GM21786 (cell line): ENCODE results near the gene PDRG1.

Experiments
- ATAC-seq: cut with Tn5 transposase; IDR thresholded peaks from one replicate; pipeline ENCODE4 v1.9.1; 2021; ENCODE audit not compliant: unreplicated experiment

PDRG1 gene

GRCh38 chr20:31951530-31952453 is at the start of gene PDRG1:
TSS of gene PDRG1 (minus strand) at chr20:31952046. CDS start at chr20:31951961, 85 bp downstream.
- peak; percentile 92 for ATAC-seq

DNA sequence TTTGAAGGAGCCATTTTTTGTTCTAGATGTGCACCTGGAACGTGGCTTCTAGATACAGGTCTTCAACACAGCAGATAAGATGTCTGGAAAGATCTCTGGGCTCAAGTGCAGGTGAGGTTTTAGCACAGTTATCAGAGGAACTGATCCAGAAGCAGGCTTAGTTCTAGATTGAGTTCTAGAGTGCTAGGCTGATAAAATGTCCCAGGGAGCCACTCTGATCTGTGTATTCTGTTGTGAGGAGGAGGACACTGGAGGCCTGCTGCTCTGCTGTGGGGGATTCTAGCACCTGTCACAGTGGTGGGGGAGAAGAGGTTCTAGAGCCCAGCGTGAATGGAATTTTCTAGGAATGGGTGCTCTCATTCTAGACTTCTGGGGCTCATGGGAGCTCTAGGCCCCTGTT is 46.4 kb upstream of the PDRG1 start:
- ATAC-seq, result no peak

- ATAC-seq, result no peak
Measured at GRCh38 chr20:31996996-31997395, 45.1 kb upstream of the PDRG1 start.

DNA sequence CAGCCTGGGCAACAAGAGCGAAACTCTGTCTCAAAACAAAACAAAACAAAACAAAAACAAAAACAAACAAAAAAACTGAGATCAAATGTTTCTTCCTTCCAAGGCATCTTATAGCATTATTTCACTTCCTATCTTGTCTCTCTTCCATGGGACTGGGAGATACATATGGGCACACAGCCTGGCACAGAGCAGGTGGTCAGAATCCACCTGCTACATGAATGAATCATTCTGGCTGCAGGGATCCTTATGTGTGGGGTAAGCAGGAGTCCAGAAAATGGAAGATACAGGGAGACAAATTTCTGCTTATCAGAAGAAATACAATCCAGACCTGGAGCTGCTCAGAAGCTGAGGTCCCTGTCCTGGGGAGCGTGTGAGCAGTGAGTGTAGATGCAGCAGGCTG is 40.2 kb upstream of the PDRG1 start:
- no peak for ATAC-seq

DNA sequence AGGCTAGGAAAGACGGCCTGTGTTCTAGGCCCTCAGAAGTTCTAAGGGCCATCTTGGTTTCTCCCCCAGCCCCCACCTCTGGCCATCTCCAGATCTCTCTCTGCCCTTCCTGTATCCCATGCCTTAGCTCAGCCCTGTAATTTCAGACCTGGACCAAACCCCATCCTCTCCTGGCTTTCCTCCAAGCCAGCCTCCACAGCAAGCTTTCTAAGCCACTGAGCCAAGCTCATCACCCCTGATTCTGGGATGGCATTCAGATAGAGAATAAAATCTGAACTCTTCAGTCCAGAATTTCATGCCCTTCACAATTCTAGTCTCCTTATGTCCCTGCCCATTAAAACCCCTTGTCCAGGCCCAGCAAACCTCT is 39.5 kb upstream of the PDRG1 start:
- no peak for ATAC-seq

DNA sequence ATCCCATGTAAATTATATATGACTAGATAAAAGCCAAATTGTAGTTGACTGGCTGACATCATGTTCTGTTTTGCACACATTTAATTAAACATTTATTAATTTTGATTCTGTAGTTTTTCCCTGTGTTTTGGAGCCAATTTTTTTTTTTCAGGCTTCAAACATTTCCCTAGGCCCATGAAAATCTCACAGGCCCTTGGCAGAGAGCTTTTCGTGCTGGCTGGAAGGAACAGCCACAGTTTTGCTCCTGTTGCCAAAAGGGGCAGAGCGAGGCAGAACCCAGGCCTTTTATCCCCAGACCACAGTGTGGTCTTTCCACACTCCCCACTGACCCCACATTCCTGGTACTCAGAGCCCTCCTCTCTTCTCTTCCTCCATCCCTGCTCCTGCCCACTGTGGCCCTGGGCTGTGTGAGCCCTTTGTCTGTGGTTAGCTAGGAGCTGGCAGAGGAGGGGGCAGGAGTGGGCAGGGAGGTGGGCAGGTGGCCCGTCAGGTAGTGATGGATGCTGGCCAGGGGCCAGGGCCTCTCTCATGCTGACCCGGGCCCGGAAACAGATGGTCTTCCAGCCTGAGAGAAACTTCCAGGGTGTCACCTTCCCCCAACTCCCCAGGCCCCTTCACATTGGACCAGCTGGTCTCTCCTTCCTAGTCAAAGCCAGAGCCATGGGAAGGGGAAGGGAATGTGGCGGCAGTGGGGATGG is 38.9 kb upstream of the PDRG1 start:
- no peak for ATAC-seq

DNA sequence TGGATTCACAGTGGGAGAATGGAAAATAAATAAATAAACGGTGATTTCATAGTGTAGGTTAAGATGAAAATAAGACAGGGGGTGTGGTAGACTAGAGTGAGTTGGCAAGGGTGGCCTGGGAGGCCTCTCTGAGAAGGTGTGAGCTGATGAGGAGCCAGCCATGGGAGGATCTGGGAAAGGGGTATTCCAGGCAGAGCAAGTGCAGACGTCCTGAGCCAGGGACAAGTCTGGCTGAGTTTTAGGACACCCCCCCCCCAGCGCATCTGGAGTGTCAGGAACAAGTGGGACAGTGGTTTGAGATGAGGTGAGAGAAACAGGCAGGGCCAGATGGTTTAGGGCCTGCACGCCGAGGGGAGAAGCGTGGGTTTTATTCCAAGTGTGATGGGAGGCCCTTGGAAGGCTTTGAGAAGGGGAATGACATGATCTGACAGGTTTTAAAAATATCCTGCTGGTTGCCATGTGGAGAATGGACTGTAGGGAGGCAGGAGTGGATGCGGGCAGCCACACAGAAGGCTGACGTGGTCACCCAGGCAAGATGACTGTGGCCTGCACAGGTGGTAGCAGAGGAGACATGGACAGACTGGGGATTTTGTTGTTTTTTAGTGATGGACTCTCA is 37.3 kb upstream of the PDRG1 start:
- ATAC-seq, result no peak

DNA sequence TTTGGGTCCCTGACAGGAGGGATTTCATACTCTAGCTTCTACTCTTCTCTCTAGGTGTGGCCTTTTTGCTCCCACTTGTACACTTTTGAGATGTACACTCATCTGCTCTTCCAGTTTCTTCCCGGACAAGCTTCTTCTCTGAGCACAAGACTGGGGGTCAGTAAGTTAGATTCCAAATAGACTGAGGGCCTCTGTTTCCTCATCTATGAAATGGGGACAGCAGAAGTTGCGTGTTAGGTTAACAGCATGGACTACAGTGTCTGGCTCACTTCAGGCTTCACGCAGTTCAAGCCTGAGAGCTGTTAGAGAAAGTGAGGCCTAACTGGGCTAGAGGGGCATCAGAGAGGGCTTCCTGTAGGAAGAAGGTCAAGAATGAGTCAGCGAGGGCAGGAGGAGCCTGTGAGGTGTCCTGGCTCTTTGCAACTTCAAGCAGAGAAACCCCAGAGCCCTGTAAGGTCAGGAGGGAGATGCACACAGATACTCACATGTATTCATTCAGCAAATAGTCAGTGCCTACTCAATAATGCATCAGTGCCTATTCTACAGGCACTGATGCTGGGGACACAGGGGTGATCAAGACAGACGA is 36.7 kb upstream of the PDRG1 start:
- ATAC-seq, result no peak

GRCh38 chr20:31987744-31988143 is 35.9 kb upstream of the PDRG1 start:
- no peak for ATAC-seq

DNA sequence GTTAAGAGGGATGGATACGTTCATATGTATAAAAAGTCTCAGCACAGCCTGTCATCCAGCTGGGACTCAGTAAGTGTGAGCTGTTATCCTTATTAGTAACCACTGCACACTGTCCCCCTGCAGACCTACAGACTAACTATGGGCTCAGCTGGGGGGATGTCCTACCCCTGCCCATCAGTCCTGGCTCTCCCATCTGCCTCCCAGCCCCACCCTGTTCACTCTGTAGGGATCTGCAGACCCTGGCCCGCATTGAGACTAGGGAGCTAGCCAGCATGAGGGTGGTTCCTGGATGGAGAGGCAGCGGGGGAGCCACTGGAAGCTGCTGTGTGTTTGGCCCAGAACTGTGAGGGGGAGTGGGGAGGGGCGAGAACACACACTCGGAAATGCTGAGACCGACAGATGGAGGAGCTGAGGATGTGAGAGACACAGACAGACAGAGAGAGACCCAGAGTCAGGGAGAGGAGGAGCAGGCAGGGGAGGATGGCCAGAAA is 33.2 kb upstream of the PDRG1 start:
- no peak for ATAC-seq

- no peak for ATAC-seq
Measured at GRCh38 chr20:31981784-31982183, 29.9 kb upstream of the PDRG1 start.

DNA sequence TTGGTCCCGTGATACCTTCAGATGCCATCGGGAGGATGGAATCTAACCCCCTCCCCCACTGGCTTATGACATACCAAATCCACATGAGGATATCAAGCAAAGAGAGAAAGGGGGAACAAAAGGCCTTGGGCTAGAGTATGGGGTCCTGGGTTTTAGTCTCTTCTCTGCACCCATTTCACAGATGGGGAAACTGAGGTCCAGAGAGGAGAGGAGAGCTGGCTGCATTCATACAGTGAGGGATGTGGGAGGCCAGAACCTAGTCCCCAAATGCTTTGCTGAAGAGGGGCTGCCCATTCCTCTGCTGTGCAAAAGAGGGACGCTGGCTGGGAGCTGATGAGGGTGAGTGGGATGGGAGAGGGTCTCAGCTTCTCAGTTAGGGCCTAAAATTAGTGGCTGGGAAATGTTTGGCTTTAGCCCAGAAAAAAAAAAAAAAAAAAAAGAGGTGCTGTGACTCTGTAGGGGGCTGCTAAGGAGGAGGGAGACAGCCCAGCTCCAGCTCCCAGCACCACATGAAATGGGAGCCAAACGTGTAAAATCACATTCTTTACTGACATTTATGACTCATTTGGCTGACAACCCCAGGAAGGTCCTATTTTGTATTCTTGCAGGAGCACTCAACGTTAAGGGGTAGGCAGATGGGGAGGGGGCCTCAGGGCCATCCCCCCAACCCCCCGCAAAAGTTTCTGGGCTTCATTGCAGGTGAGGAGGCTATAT is 28.0 kb upstream of the PDRG1 start:
- ATAC-seq, result no peak

DNA sequence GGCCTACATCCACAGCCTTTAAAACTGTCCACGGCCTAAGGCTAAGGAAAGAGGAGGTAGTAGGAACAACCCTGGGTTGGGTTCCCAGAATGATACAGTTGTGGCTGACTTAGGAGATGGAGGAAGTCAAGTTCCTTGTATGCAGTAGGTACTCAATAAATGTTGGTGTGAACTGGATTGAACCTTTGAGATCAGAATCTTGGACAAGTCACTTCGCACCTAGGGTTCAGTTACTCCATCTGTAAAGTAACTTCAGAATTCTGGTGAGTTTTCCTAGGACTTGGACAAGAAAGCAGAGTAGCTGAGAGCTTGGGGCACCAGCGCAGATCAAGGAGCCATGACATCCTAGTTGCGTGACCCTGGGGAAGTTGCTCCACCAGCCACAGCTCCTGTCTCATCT is 25.2 kb upstream of the PDRG1 start:
- no peak for ATAC-seq

DNA sequence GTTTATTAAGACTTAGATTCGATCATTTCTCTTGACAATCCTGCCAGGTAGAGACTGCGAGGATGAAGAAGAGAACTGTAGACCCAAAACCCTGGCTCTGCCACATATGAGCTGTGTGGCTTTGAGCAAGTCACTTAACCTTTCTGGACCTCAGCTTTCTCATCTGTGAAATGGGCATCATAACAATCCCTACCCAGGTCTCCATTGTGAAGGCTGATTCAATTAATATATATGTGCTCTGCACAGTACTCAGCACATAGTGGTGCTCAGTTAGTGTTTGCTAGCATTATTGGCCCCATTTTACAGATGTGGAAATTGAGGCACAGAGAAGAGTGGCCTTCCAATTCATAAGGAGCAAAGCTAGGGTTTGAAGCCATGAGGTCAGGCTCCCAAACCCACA is 24.0 kb upstream of the PDRG1 start:
- ATAC-seq, result no peak

- no peak for ATAC-seq
Measured at GRCh38 chr20:31974951-31975487, 23.2 kb upstream of the PDRG1 start.

- no peak for ATAC-seq
Measured at GRCh38 chr20:31974296-31974695, 22.4 kb upstream of the PDRG1 start.

DNA sequence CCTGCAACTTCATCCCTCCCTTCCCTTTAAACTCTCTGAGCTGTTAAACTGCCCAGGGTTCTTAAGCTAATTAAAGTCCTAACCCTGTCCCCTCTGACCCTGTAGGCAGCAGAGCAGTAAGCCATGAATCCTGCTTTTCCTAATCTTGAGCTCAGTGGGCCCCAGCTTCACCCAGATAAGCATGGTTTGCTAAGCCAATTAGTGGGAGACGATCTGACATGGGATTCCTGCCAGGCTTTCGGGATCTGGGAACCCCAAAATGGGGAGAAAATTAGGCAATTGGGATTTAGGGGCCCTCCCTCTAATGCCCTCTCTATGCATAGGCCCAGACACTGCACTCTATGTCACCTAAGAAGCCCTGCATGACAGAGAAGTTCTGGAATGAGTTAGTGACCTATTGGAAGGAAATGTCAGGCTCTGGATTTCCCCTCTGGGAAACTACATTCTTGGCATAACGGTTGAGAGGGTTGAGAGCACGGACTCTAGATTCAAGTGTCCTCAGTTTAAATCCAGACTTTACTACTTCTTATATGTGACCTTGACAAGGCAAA is 20.7 kb upstream of the PDRG1 start:
- no peak for ATAC-seq

DNA sequence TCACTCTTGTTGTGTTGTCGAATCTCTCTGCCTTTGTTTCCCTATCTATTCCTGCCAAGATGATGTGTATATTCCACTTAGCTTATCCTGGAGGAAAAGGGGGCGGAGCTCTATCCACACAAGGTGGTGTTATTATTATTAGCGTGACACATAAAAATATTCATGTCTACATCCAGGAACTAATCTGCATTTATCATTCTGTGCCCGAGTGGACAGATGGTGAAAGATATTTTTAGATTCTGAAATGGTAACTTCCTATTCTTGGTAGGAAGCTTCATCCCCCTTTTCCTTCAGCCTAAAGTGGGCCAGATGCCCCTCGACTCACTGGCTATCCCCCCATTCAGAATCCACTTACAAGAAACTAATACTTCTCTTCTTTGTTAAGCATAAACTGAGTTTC is 18.1 kb upstream of the PDRG1 start:
- ATAC-seq, result no peak

GRCh38 chr20:31968291-31969126 is 16.7 kb upstream of the PDRG1 start:
- ATAC-seq, result no peak
